OCI-LY3 (cell line): ENCODE results near the gene LAMA4.

ENCODE experiments used
- EZH2phosphoT487 ChIP-seq: fragments of 200-600 bp; shearing (Covaris generic); IDR thresholded peaks from 2 replicates; pipeline ENCODE4 v1.6.1; 2018; ENCODE audit warnings: antibody characterized with exemption, mixed run types, low read depth
- TF ChIP-seq, protein P1 (sequence below): fragments of 200-600, 300-600 bp; sonication (generic); IDR thresholded peaks from 2 replicates; pipeline ENCODE4 v1.5.1; 2014; ENCODE audit warnings: antibody characterized with exemption, low read length, low read depth

DNA sequence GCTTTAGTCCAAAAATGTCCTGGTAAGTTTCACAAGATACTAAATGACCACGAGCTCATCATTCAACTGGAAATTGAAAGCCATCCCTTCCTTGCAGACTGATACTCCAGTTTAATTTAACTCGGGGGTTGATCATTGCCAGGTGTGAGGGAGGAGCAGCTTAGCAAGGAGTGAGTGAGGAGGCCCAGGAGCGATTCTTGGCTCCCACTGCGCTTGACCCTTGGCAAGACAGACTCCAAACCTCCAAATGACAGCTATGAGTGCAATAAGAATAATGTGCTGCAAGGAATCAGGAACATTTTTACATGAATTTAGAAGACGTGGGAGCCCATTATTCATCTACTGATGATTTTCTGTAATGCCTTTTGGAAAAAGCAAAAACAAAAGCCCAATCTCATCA is 64.9 kb downstream of the LAMA4 start:
- TF ChIP-seq, protein P1, sequence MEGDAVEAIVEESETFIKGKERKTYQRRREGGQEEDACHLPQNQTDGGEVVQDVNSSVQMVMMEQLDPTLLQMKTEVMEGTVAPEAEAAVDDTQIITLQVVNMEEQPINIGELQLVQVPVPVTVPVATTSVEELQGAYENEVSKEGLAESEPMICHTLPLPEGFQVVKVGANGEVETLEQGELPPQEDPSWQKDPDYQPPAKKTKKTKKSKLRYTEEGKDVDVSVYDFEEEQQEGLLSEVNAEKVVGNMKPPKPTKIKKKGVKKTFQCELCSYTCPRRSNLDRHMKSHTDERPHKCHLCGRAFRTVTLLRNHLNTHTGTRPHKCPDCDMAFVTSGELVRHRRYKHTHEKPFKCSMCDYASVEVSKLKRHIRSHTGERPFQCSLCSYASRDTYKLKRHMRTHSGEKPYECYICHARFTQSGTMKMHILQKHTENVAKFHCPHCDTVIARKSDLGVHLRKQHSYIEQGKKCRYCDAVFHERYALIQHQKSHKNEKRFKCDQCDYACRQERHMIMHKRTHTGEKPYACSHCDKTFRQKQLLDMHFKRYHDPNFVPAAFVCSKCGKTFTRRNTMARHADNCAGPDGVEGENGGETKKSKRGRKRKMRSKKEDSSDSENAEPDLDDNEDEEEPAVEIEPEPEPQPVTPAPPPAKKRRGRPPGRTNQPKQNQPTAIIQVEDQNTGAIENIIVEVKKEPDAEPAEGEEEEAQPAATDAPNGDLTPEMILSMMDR: no peak
- TF ChIP-seq EZH2phosphoT487: no peak
